ENCODE results near the gene TXNL4A.

DNA sequence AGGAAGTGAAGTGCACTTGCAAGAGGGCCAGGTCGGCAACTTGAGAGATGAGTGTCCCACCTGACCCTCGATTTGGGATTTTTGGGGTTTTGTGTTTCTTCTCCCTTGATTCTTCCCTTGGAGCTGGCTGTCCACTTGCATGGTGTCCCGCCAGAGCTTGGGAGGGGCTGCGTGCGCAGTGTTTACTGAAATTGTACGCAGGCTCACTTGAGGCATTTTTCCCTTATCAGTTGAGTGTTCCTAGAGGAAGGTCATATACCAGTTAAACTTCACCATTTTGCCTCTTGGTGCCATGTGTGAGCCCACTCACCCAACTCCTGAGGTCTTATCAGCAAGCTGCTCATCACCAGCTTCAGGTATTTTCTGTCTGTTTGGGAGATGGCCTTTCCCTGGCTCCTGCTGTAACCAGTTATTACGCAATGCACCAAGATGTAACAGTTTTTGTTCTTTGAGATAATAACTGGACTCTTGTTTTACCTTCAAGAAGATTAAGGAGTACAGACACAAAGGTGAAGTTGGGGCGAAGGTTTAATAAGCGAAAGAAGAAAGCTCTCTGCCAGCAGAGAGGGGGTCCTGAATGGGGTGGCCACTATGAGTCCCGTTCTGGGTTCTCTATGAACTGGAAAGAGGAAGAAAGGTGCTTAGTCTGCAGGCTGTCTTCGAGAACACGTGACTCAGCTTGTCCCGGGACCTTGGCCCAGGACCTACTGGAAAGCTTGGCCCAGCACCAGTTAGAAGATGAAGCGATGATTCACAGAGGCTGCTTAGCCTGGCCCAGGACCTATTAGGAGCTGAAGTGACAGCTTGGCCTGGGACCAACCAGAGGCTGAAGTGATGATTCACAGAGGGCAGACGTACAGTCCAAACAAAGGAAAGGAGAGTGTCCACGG, 21.5 kb upstream of the TXNL4A start:
- TF ChIP-seq RBAK (tag by site-specific recombination; IDR thresholded peaks at IDR 0.05) = no peak
- TF ChIP-seq, protein P1, sequence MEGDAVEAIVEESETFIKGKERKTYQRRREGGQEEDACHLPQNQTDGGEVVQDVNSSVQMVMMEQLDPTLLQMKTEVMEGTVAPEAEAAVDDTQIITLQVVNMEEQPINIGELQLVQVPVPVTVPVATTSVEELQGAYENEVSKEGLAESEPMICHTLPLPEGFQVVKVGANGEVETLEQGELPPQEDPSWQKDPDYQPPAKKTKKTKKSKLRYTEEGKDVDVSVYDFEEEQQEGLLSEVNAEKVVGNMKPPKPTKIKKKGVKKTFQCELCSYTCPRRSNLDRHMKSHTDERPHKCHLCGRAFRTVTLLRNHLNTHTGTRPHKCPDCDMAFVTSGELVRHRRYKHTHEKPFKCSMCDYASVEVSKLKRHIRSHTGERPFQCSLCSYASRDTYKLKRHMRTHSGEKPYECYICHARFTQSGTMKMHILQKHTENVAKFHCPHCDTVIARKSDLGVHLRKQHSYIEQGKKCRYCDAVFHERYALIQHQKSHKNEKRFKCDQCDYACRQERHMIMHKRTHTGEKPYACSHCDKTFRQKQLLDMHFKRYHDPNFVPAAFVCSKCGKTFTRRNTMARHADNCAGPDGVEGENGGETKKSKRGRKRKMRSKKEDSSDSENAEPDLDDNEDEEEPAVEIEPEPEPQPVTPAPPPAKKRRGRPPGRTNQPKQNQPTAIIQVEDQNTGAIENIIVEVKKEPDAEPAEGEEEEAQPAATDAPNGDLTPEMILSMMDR (tag by site-specific recombination; IDR thresholded peaks at IDR 0.05) = no peak
- no peak for TF ChIP-seq ZNF292 (tag by site-specific recombination; IDR thresholded peaks at IDR 0.05; ENCODE audit: borderline replicate concordance, low read depth)
- no peak for TF ChIP-seq ZNF184 (tag by site-specific recombination; IDR thresholded peaks at IDR 0.05)
- TF ChIP-seq, protein P2, sequence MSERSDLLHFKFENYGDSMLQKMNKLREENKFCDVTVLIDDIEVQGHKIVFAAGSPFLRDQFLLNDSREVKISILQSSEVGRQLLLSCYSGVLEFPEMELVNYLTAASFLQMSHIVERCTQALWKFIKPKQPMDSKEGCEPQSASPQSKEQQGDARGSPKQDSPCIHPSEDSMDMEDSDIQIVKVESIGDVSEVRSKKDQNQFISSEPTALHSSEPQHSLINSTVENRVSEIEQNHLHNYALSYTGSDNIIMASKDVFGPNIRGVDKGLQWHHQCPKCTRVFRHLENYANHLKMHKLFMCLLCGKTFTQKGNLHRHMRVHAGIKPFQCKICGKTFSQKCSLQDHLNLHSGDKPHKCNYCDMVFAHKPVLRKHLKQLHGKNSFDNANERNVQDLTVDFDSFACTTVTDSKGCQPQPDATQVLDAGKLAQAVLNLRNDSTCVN (tag by site-specific recombination; optimal IDR thresholded peaks at IDR 0.05) = no peak
- TF ChIP-seq ZNF76 (tag by site-specific recombination; IDR thresholded peaks at IDR 0.05; ENCODE audit: borderline replicate concordance, low read depth) = no peak
- TF ChIP-seq ZNF48 (tag by site-specific recombination; IDR thresholded peaks at IDR 0.05) = no peak
- TF ChIP-seq YY2 (tag by site-specific recombination; IDR thresholded peaks at IDR 0.05) = no peak
- TF ChIP-seq, protein P3, sequence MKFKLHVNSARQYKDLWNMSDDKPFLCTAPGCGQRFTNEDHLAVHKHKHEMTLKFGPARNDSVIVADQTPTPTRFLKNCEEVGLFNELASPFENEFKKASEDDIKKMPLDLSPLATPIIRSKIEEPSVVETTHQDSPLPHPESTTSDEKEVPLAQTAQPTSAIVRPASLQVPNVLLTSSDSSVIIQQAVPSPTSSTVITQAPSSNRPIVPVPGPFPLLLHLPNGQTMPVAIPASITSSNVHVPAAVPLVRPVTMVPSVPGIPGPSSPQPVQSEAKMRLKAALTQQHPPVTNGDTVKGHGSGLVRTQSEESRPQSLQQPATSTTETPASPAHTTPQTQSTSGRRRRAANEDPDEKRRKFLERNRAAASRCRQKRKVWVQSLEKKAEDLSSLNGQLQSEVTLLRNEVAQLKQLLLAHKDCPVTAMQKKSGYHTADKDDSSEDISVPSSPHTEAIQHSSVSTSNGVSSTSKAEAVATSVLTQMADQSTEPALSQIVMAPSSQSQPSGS (tag by site-specific recombination; IDR thresholded peaks at IDR 0.05; ENCODE audit: low read depth) = no peak
- no peak for TF ChIP-seq ZNF302 (tag by site-specific recombination; IDR thresholded peaks at IDR 0.05; ENCODE audit: low read depth)
- TF ChIP-seq TRIM28 (IDR thresholded peaks at IDR 0.05; ENCODE audit: borderline replicate concordance, low read length) = no peak
- no peak for TF ChIP-seq SP7 (tag by site-specific recombination; IDR thresholded peaks at IDR 0.05)
- no peak for TF ChIP-seq ZNF274 (IDR thresholded peaks at IDR 0.05; ENCODE audit: low read length)
- no peak for TF ChIP-seq ZNF274 (tag by site-specific recombination; IDR thresholded peaks at IDR 0.05; ENCODE audit: borderline replicate concordance)
- no peak for TF ChIP-seq TCF7L2 (IDR thresholded peaks at IDR 0.05; ENCODE audit: borderline replicate concordance, low read depth, low read length)

Data from HEK293 (cell line).